OCI-LY1 (cell line): ENCODE data around the gene CHPF.

Experiments
- H2AFZ ChIP-seq: fragments of 200-600 bp; sonication (generic), shearing (Covaris generic); 2 replicates; pipeline ENCODE4 v1.6.0; 2014; ENCODE audit warnings: antibody characterized with exemption, mild to moderate bottlenecking, low read length
- H3F3A ChIP-seq: fragments of 200-600 bp; sonication (generic), shearing (Covaris generic); 2 replicates; pipeline ENCODE4 v1.6.0; 2014; ENCODE audit warnings: mild to moderate bottlenecking, antibody characterized with exemption, low read length, moderate library complexity; ENCODE audit not compliant: insufficient read depth
- H3K27ac ChIP-seq: fragments of 200-600 bp; sonication (generic); 2 replicates; pipeline ENCODE4 v1.5.1; 2014; ENCODE audit warnings: low read length, mixed run types, mild to moderate bottlenecking, low read depth; ENCODE audit not compliant: poor library complexity, severe bottlenecking
- H3K27me3 ChIP-seq: fragments of 200-600 bp; sonication (generic); 2 replicates; pipeline ENCODE4 v1.6.0; 2014; ENCODE audit warnings: antibody characterized with exemption, mild to moderate bottlenecking, low read length, moderate library complexity; ENCODE audit not compliant: insufficient read depth
- H3K36me3 ChIP-seq: fragments of 200-600 bp; sonication (generic); 2 replicates; pipeline ENCODE4 v1.6.1; 2014; ENCODE audit warnings: mild to moderate bottlenecking, antibody characterized with exemption, low read length, moderate library complexity, mixed read lengths; ENCODE audit not compliant: insufficient read depth
- H3K4me1 ChIP-seq: fragments of 200-600 bp; sonication (generic); 2 replicates; pipeline ENCODE4 v1.5.1; 2014; ENCODE audit warnings: mild to moderate bottlenecking, low read length, moderate library complexity; ENCODE audit not compliant: insufficient read depth, severe bottlenecking
- H3K4me2 ChIP-seq: fragments of 200-600 bp; sonication (generic), shearing (Covaris generic); 2 replicates; pipeline ENCODE4 v1.6.1; 2014; ENCODE audit warnings: low read length
- H3K4me3 ChIP-seq: fragments of 200-600 bp; sonication (generic); 2 replicates; pipeline ENCODE4 v1.5.1; 2014; ENCODE audit warnings: low read length, low read depth, mild to moderate bottlenecking, mixed read lengths; ENCODE audit not compliant: poor library complexity, severe bottlenecking
- H3K79me2 ChIP-seq: fragments of 200-600 bp; shearing (Covaris generic); 2 replicates; pipeline ENCODE4 v1.6.1; 2016; ENCODE audit warnings: mixed run types, low read length, mixed read lengths; ENCODE audit not compliant: insufficient read depth
- H3K9ac ChIP-seq: fragments of 200-600 bp; sonication (generic), shearing (Covaris generic); 2 replicates; pipeline ENCODE4 v1.6.1; 2014; ENCODE audit warnings: mild to moderate bottlenecking, low read length, mixed read lengths
- H3K9me2 ChIP-seq: fragments of 200-600 bp; sonication (generic), shearing (Covaris generic); 2 replicates; pipeline ENCODE4 v1.6.1; 2014; ENCODE audit warnings: low read depth, mild to moderate bottlenecking, low read length, mixed read lengths
- H3K9me3 ChIP-seq: fragments of 200-600 bp; shearing (Covaris generic); 2 replicates; pipeline ENCODE4 v1.6.1; 2014; ENCODE audit warnings: low read length, mixed read lengths
- H4K20me1 ChIP-seq: fragments of 200-600 bp; sonication (generic), shearing (Covaris generic); 2 replicates; pipeline ENCODE4 v1.6.0; 2016; ENCODE audit warnings: mild to moderate bottlenecking, low read length; ENCODE audit not compliant: insufficient read depth
- CTCF ChIP-seq: fragments of 200-600 bp; sonication (generic), shearing (Covaris generic); IDR thresholded peaks from 2 replicates; pipeline ENCODE4 v1.5.1; 2017; ENCODE audit warnings: mild to moderate bottlenecking, antibody characterized with exemption, low read length, moderate library complexity, mixed read lengths
- EZH2 ChIP-seq: fragments of 200-600 bp; sonication (generic), shearing (Covaris generic); IDR thresholded peaks from 2 replicates; pipeline ENCODE4 v1.8.0; 2017; ENCODE audit warnings: borderline replicate concordance, mixed run types, mild to moderate bottlenecking, antibody characterized with exemption, low read length, moderate library complexity, mixed read lengths

The CHPF gene

DNA sequence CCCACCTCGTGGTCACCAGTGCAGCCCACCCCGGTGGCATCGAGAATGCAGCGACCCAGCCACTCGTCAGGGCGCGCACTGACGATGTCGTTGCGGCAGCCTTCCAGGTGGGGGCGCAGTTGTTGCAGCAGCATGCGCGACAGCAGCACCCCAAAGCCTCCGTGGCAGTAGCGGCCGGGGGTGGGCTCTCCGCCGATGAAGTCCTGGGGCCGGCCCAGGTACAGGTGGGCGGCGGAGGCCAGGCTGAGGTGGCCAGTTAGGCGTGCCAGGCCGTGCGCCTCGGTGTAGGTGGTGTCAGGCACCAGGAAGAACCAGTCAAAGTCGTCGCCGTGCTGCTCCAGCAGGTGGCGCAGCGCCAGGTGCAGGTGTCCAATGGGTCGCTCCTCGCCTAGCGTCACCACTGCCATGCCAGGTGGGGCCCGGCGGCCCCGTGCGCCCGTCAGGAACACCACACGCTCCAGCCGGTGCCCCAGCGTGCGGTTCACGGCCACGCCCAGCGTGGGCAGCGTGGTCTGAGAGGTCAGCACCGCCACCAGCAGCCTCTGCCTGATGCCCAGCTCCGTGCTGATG, 1.9 kb downstream of the CHPF start:
- Histone ChIP-seq H3K4me3 (peak overlapping the region; percentile 66), H3K4me1 (peaks cover 13% of the 10 kb centered on the region), H3K9me3 (no peaks in the 10 kb centered on the region), H3K36me3 (peaks cover 11% of the 10 kb centered on the region; the same call in 1 of the 2 replicates), H3K9me2 (no peaks in the 10 kb centered on the region), H3K9ac (peak overlapping the region; percentile 56; the same call in 1 of the 2 replicates), H3K27me3 (no peaks in the 10 kb centered on the region; the same call in 1 of the 2 replicates), H3K79me2 (no peaks in the 10 kb centered on the region), H3K4me2 (peak overlapping the region; percentile 61), H2AFZ (no peak overlapping the region), H3F3A (no peaks in the 10 kb centered on the region), H4K20me1 (no peaks in the 10 kb centered on the region), H3K27ac (no peak overlapping the region)
- TF ChIP-seq EZH2, result no peak
- peak; percentile 100 for TF ChIP-seq CTCF

DNA sequence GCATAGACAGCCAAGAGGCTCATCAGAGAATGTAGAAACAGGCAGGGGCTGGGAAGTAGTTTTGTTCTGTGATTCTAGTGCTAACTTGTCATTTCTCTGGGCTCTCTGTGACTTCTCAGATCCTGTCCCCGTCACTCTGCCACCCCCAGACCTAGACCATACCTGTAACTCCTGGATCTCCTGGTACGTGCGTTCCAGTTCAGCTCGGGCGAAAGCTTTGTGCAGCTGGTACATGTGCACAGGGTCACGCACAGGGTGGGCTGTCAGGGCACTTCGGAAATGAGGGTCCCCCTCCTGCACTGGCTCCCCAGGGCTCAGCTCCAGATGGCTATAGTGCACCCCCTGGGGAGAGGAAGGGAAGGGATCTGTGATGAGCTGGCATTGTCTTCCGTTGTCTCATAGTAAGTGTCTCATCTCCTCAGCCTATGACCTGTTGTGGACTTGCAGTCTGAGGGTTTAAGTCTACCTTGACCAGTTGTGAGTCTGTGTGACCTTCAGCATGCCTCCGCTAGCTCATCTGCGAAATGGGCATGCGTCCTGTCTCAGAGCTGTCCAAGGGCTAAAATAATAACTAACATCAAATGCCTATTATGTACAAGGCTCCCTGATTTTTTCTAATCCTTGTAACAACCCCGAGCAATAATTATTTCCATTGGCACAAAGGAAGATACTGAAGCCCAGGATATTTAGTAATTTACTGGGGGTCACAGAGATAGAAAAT, 2.7 kb downstream of the CHPF start:
- Histone ChIP-seq H4K20me1 (no peaks in the 10 kb centered on the region), H3K79me2 (no peaks in the 10 kb centered on the region), H3K36me3 (peaks cover 11% of the 10 kb centered on the region; the same call in 1 of the 2 replicates), H3K4me2 (peak overlapping the region; percentile 61), H3K4me1 (peaks cover 13% of the 10 kb centered on the region), H3K9me3 (no peaks in the 10 kb centered on the region), H3K9ac (no peak overlapping the region), H3K9me2 (no peaks in the 10 kb centered on the region), H3F3A (no peaks in the 10 kb centered on the region), H2AFZ (no peak overlapping the region), H3K27me3 (no peaks in the 10 kb centered on the region; the same call in 1 of the 2 replicates), H3K27ac (no peak overlapping the region), H3K4me3 (no peak overlapping the region)
- TF ChIP-seq EZH2, result no peak
- no peak for TF ChIP-seq CTCF

- Histone ChIP-seq H3F3A (no peaks in the 10 kb centered on the region), H3K4me3 (no peak overlapping the region), H3K27me3 (no peaks in the 10 kb centered on the region; the same call in 1 of the 2 replicates), H4K20me1 (no peaks in the 10 kb centered on the region), H3K27ac (no peak overlapping the region), H3K9ac (no peak overlapping the region), H3K4me1 (peaks cover 13% of the 10 kb centered on the region), H3K79me2 (no peaks in the 10 kb centered on the region), H2AFZ (no peak overlapping the region), H3K36me3 (peaks cover 11% of the 10 kb centered on the region; the same call in 1 of the 2 replicates), H3K9me3 (no peaks in the 10 kb centered on the region), H3K4me2 (no peak overlapping the region), H3K9me2 (no peaks in the 10 kb centered on the region)
- TF ChIP-seq CTCF, result no peak
- no peak for TF ChIP-seq EZH2
These were observed 3.5 kb downstream of the CHPF start for GRCh38 chr2:219539926-219540678.
